HG02943 (cell line): ENCODE data around the gene GALNT17.
"Not testable (repeated sequence)": the region's sequence is repeated elsewhere in the genome, so short reads cannot be mapped to it uniquely, and the experiment has no call there.

Experiments
- ATAC-seq: cut with Tn5 transposase; IDR thresholded peaks from one replicate; pipeline ENCODE4 v1.9.1; 2021; ENCODE audit warnings: mild to moderate bottlenecking, low read depth, moderate library complexity; ENCODE audit not compliant: unreplicated experiment

The GALNT17 gene

GRCh38 chr7:71598553-71598952, 466.6 kb downstream of the GALNT17 start:
- no peak for ATAC-seq

GRCh38 chr7:71601851-71602250, 469.9 kb downstream of the GALNT17 start:
- no peak for ATAC-seq

GRCh38 chr7:71604818-71605414, 473.0 kb downstream of the GALNT17 start:
- ATAC-seq, result no peak

GRCh38 chr7:71611986-71612385, 480.0 kb downstream of the GALNT17 start:
- ATAC-seq, result no peak

GRCh38 chr7:71612911-71613310, 481.0 kb downstream of the GALNT17 start:
- ATAC-seq, result no peak

GRCh38 chr7:71613313-71613712, 481.4 kb downstream of the GALNT17 start:
- ATAC-seq, result no peak

- ATAC-seq, result no peak
Observed at GRCh38 chr7:71615017-71615416, 483.1 kb downstream of the GALNT17 start.

- no peak for ATAC-seq
Observed at GRCh38 chr7:71616217-71616616, 484.3 kb downstream of the GALNT17 start.

- ATAC-seq, result no peak
Observed at GRCh38 chr7:71618278-71618677, 486.3 kb downstream of the GALNT17 start.

GRCh38 chr7:71625545-71625944, 493.6 kb downstream of the GALNT17 start:
- no peak for ATAC-seq

- no peak for ATAC-seq
Observed at GRCh38 chr7:71626206-71626605, 494.3 kb downstream of the GALNT17 start.

- ATAC-seq, result no peak
Observed at GRCh38 chr7:71627651-71628050, 495.7 kb downstream of the GALNT17 start.

- ATAC-seq, result no peak
Observed at GRCh38 chr7:71630516-71630915, 498.6 kb downstream of the GALNT17 start.

GRCh38 chr7:71633551-71634008, 501.6 kb downstream of the GALNT17 start:
- no peak for ATAC-seq

GRCh38 chr7:71635849-71636248, 503.9 kb downstream of the GALNT17 start:
- ATAC-seq, result not testable (repeated sequence)

- no peak for ATAC-seq
Observed at GRCh38 chr7:71636329-71636728, 504.4 kb downstream of the GALNT17 start.

GRCh38 chr7:71637578-71637977, 505.6 kb downstream of the GALNT17 start:
- no peak for ATAC-seq

- no peak for ATAC-seq
Observed at GRCh38 chr7:71638108-71638507, 506.2 kb downstream of the GALNT17 start.

GRCh38 chr7:71639382-71640085, 507.6 kb downstream of the GALNT17 start:
- ATAC-seq, result no peak

- not testable (repeated sequence) for ATAC-seq
Observed at GRCh38 chr7:71643031-71643430, 511.1 kb downstream of the GALNT17 start.

- ATAC-seq, result no peak
Observed at GRCh38 chr7:71645836-71646235, 513.9 kb downstream of the GALNT17 start.

- ATAC-seq, result no peak
Observed at GRCh38 chr7:71649812-71650211, 517.9 kb downstream of the GALNT17 start.
